ENCODE data around the gene HIF1A. TPM values are rescaled to one million over a fixed set of nuclear protein-coding genes. Genes with fewer than 3 reads are reported as not detected.

HIF1A gene
- total and polyA plus RNA-seq, 10 donors = 34.6 to 312 (median 191) TPM

DNA sequence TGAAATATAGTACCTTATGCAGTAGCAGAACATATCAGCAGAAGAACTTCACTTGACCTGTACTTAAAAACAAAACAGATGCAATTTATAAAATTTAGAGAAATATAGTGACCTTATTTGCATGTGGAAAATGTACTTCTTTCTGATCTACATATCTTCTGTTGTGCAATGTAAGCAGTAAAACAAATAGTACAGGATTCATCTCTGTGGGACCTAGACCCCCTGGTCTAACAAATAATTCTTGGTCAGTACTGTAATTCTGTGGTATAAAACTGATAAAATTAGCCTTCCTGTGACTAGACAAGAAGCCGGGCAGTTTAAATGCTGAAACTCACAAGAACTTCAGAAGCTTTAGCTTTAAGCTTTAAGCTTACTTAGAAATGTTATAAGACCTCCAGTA lies 21.6 kb downstream of the HIF1A start:
- intact Hi-C loops (cut with DNase I; ENCODE audit: low total_unique reads) = loop anchor here (10.0 kb wide), 1 partner anchor 132 kb away; no protein-coding TSS in a partner anchor
- H3K4me1 ChIP-seq = peaks cover 61 to 100% (median 93%) of the 10 kb centered on the region in 6 donors
- H3K27me3 ChIP-seq (replicated peaks in 1 of 7) = no peaks in the 10 kb centered on the region
- H3K4me3 ChIP-seq = no peak overlapping the region
- H3K9me3 ChIP-seq = no peaks in the 10 kb centered on the region
- H3K36me3 ChIP-seq = peaks cover 0 to 14% (median 5%) of the 10 kb centered on the region in 6 donors
- no peak for DNase-seq
- H3K27ac ChIP-seq = peak overlapping the region in 7 of 8 donors; percentile 22 to 81 (median 57)
- TF ChIP-seq, protein P1, sequence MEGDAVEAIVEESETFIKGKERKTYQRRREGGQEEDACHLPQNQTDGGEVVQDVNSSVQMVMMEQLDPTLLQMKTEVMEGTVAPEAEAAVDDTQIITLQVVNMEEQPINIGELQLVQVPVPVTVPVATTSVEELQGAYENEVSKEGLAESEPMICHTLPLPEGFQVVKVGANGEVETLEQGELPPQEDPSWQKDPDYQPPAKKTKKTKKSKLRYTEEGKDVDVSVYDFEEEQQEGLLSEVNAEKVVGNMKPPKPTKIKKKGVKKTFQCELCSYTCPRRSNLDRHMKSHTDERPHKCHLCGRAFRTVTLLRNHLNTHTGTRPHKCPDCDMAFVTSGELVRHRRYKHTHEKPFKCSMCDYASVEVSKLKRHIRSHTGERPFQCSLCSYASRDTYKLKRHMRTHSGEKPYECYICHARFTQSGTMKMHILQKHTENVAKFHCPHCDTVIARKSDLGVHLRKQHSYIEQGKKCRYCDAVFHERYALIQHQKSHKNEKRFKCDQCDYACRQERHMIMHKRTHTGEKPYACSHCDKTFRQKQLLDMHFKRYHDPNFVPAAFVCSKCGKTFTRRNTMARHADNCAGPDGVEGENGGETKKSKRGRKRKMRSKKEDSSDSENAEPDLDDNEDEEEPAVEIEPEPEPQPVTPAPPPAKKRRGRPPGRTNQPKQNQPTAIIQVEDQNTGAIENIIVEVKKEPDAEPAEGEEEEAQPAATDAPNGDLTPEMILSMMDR (IDR thresholded peaks at IDR 0.05 in 8 of 11, conservative IDR thresholded peaks at IDR 0.05 in 3 of 11) = no peak
- TF ChIP-seq POLR2A (IDR thresholded peaks at IDR 0.05) (no peak), POLR2AphosphoS5 (IDR thresholded peaks at IDR 0.05) (no peak)
- WGBS, 5 donors = 15 to 41% (median 27%) methylated on average over 1 of the region's 1 CpG

DNA sequence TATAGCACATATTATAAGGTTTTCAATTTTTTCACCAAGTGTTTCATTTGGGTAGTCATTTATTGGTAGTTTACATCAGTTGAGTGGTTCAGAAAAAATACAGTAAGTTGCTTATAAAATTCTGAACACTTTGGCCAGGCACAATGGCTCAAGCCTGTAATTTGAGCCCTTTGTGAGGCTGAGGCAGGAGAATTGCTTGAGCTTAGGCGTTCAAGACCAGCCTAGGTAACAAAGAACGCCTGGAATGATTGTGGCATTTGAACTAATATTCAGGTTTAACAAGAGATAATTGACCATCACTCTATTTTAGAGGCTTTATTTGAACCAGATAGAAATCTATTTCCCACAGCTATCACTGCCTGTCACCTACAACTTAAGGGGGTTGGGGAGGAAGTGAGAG lies 22.7 kb downstream of the HIF1A start:
- H3K27me3 ChIP-seq (replicated peaks in 1 of 7) = no peaks in the 10 kb centered on the region
- DNase-seq = no peak
- peaks cover 50 to 100% (median 82%) of the 10 kb centered on the region in 6 donors for H3K4me1 ChIP-seq
- TF ChIP-seq POLR2A (IDR thresholded peaks at IDR 0.05) = no peak
- TF ChIP-seq, protein P1 (IDR thresholded peaks at IDR 0.05 in 8 of 11, conservative IDR thresholded peaks at IDR 0.05 in 3 of 11) = no peak
- no peak for TF ChIP-seq POLR2AphosphoS5 (IDR thresholded peaks at IDR 0.05)
- peaks cover 0 to 24% (median 12%) of the 10 kb centered on the region in 6 donors for H3K36me3 ChIP-seq
- no peaks in the 10 kb centered on the region for H3K9me3 ChIP-seq
- peak overlapping the region in 6 of 8 donors; percentile 22 to 81 (median 67) for H3K27ac ChIP-seq
- no peak overlapping the region for H3K4me3 ChIP-seq
- intact Hi-C loops (cut with DNase I; ENCODE audit: low total_unique reads) = loop anchor here (10.0 kb wide), 1 partner anchor 133 kb away; no protein-coding TSS in a partner anchor
- WGBS, 5 donors = 77 to 95% (median 86%) methylated on average over 2 of the region's 2 CpGs

DNA sequence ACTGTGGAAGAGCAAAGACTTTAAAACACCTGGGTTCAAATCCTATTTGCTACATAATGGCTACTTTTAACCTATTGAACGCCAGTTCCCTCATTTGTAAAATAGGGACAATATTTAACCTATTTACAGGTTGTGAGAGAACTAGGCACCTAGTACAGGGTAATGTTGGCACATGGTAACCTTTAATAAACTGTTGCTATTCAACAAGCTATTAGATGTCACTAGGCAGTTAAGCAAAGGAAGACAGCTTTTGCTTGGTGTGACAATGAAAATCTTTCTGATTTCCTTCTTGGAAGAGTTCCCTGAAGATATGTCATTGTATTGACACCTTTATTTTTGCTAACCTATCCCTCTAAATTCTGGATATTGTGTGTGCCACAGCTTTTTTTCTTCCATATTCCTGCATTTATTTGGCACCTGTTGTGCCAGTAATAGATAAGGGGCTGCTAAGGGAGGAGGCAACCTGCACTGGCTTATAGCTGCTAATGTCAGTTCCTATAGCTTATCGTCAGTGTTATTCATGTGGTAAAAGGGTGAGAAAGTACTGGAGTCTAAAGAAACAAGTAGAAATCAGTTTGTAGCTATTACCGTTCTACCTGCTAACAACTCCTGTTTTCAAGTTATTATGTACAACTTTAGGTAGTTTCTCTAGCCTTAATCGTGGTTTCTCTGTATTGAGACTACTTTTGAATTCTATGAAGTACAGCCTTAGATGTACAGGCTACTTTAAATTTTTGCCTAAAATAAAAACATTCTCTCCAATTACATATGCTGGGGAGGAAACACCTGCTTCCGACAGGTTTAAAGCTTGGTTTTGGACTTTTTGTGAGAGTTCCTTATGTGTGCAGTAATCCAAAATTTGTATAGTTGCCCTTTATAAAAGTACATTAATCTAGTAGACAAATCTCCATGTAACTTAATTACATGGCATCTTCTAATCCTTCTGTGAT lies 24.3 kb downstream of the HIF1A start:
- Histone ChIP-seq H3K4me1 (peaks cover 46 to 99% (median 70%) of the 10 kb centered on the region in 6 donors), H3K9me3 (no peaks in the 10 kb centered on the region), H3K4me3 (peak overlapping the region in 2 of 8 donors; percentile 3 to 7), H3K27me3 (replicated peaks in 1 of 7) (no peaks in the 10 kb centered on the region), H3K36me3 (peaks cover 0 to 40% (median 24%) of the 10 kb centered on the region in 6 donors), H3K27ac (peak overlapping the region; percentile 38 to 81 (median 68))
- 20 to 35% (median 23%) methylated on average over 5 of the region's 5 CpGs for WGBS, 5 donors
- no peak for DNase-seq
- TF ChIP-seq POLR2AphosphoS5 (IDR thresholded peaks at IDR 0.05) (no peak), POLR2A (IDR thresholded peaks at IDR 0.05) (no peak)
- TF ChIP-seq, protein P1 (IDR thresholded peaks at IDR 0.05 in 8 of 11, conservative IDR thresholded peaks at IDR 0.05 in 3 of 11) = no peak
- intact Hi-C loops (cut with DNase I; ENCODE audit: low total_unique reads) = loop anchor here (10.0 kb wide), 2 partner anchors 135 to 255 kb away; no protein-coding TSS in a partner anchor

DNA sequence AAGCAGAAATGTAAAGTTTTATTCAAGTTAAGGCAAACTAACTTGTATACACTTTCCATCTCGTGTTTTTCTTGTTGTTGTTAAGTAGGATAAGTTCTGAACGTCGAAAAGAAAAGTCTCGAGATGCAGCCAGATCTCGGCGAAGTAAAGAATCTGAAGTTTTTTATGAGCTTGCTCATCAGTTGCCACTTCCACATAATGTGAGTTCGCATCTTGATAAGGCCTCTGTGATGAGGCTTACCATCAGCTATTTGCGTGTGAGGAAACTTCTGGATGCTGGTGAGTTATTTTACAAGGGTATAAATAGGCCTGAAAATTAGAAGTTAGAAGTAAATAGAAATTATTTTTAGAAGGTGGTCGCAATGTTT lies 25.0 kb downstream of the HIF1A start:
- Histone ChIP-seq H3K4me1 (peaks cover 46 to 98% (median 64%) of the 10 kb centered on the region in 6 donors), H3K27me3 (replicated peaks in 1 of 7) (no peaks in the 10 kb centered on the region), H3K9me3 (no peaks in the 10 kb centered on the region), H3K27ac (peak overlapping the region; percentile 38 to 81 (median 68)), H3K36me3 (peaks cover 0 to 47% (median 31%) of the 10 kb centered on the region in 6 donors), H3K4me3 (peak overlapping the region in 2 of 8 donors; percentile 3 to 7)
- intact Hi-C loops (cut with DNase I; ENCODE audit: low total_unique reads) = loop anchor here (10.0 kb wide), 1 partner anchor 255 kb away; no protein-coding TSS in a partner anchor
- TF ChIP-seq POLR2A (IDR thresholded peaks at IDR 0.05) (no peak), POLR2AphosphoS5 (IDR thresholded peaks at IDR 0.05) (no peak)
- TF ChIP-seq, protein P1 (IDR thresholded peaks at IDR 0.05 in 8 of 11, conservative IDR thresholded peaks at IDR 0.05 in 3 of 11) = no peak
- no peak for DNase-seq
- WGBS, 5 donors = 27 to 38% (median 31%) methylated on average over 9 of the region's 9 CpGs

Measured in spleen (tissue), 11 donors.